LNCAP (cell line): ENCODE measurements around the gene ELP1.

Experiments used
- TF ChIP-seq, protein P1 (sequence below): fragments of 450-650 bp; IDR thresholded peaks from 2 replicates; pipeline ENCODE4 v1.5.1; 2017; ENCODE audit warnings: mild to moderate bottlenecking

Gene ELP1

DNA sequence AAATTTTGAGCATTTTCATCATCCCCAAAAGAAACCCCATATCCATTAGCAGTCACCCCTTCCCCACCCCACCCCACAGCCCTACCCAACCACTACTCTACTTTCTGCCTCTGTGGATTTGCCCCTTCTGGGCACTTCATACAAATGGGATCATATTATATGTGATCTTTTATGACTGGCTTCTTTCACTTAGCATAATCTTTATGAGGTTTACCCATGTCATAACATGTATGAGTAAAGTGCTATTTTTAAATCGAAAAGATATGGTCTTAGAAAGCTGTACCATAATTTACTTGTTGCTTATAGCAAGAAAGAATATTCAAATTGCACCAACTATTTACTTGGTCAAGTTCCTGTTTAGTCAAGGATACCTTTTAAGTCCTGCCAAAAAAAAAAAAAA is 12.7 kb downstream of the ELP1 start:
- TF ChIP-seq, protein P1, sequence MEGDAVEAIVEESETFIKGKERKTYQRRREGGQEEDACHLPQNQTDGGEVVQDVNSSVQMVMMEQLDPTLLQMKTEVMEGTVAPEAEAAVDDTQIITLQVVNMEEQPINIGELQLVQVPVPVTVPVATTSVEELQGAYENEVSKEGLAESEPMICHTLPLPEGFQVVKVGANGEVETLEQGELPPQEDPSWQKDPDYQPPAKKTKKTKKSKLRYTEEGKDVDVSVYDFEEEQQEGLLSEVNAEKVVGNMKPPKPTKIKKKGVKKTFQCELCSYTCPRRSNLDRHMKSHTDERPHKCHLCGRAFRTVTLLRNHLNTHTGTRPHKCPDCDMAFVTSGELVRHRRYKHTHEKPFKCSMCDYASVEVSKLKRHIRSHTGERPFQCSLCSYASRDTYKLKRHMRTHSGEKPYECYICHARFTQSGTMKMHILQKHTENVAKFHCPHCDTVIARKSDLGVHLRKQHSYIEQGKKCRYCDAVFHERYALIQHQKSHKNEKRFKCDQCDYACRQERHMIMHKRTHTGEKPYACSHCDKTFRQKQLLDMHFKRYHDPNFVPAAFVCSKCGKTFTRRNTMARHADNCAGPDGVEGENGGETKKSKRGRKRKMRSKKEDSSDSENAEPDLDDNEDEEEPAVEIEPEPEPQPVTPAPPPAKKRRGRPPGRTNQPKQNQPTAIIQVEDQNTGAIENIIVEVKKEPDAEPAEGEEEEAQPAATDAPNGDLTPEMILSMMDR: no peak

DNA sequence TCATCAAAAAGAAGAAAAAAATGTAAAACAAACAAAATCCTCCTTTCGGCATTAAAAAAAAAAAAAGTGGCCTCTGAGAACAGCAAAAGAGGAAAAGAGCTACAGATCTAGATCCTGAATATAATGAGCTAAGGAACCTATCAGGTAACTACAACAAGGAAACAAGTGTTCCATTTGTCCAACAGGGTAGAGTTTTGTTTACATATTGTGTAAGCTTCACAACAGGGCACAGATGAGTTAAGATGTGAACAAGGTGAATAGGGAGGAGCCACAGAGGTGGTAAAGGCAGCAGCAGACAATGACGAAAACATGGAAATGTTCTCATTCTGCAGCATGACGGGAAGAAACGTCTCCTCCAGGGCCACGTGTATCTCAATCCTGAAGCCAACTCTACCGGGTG is 14.4 kb downstream of the ELP1 start:
- TF ChIP-seq, protein P1: no peak

DNA sequence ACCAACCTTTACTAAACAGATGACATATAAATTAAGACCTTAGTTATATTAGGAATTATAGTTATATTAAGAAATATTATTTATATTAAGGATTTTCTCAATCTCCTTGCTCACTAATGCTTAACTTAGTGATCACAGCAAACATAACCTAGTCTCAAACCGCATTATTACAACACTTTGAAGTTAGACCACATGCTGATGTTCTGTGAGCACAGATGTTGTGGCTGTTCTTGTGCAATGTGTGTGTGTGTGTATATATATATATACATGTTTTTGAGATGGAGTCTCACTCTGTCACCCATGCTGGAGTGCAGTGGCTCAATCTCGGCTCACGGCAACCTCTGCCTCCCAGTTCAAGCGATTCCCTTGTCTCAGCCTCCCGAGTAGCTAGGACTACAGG is 20.5 kb downstream of the ELP1 start:
- TF ChIP-seq, protein P1: no peak

DNA sequence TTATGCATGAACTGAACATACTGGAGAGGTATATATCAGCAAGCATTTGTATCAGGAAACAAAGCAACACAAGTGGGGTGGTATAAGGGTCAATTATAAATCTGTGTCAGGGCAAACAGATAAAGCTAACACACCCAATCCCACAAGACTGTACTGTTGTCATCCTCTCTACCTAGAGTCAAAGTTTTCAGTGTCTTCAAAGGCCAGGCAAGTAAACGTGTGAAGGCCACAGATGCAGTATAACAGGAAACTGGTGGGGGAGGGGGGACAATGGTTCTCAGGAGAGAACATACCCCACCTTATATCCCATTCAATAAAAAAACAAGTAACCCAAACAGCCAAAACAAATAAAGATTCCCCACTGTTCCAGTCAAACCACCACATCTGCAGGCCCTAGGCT is 22.1 kb downstream of the ELP1 start:
- TF ChIP-seq, protein P1: no peak

DNA sequence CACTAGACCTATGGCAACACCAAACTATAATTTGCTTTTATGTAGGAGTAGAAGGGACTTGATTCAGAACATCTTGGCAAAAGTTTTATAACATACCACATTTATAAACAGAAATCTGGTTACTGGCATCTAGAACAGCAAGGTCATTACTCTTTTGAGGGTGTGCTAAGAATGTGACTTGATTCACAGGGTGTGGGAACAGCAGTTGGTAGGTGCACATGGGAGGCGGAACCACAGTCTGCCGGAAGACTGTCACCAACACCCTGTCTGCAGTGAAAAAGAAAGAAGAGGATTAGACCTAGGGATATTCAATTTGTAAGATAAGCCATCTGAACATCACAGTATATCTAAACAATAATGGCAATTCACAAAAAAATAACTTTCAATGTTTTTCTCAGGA is 23.0 kb downstream of the ELP1 start:
- TF ChIP-seq, protein P1: no peak

DNA sequence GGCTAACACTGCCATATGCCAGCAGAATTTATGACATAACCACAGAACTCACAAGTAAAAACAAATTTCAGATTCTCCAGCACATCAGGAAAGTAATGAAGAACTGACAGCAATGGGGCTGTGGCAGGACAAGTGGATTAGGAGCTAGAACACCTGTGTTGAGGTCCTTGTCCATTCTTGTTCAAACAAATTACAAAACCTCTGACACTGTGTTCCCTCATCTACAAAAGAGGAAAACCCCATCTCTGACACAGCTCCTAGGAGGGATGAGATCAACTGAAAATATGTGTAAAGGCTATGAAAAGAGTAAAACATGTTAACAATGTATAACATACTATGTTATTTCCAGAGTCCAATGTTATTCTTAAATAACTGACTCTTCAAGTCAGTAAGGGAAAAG is 23.5 kb downstream of the ELP1 start:
- TF ChIP-seq, protein P1: no peak

DNA sequence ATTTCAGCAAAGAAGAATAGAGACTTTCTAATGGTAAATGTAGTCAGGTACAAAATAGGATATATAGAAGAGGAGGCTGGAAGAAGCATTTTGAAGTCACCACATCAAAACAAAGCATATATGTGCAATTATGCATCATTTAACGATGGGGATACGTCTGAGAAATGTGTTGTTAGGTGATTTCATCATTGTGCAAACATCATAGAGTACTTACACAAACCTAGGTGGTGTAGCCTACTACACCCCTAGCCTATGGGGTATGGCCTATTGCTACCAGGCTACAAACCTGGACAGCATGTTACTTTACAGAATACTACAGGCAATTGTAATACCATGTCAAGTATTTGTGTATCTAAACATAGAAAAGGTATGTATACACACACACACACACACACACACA is 28.4 kb downstream of the ELP1 start:
- TF ChIP-seq, protein P1: no peak

DNA sequence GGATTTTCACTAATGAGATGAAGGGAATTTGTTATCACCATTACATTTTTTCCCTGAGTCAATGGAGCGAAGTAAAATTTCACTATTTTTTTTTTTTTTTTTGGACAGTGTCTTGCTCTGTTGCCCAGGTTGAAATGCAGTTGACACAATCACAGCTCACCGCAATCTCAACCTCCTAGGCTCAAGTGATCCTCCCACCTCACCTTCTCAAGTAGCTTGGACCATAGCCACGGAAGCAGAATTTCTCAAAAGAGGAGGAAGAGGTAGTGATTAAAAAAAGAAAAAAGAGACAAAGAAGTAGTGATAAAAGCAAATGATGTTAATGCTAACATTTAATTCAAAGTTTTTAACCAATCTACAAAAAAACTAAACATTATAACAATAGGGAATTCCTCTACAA is 29.8 kb downstream of the ELP1 start:
- TF ChIP-seq, protein P1: no peak
